Endothelial cell of umbilical vein (primary cell): ENCODE results near the gene RNF183.

Experiments used
- EZH2 ChIP-seq: IDR thresholded peaks from 2 replicates; pipeline ENCODE4 v1.6.1; 2012; ENCODE audit warnings: borderline replicate concordance, low read depth, mild to moderate bottlenecking, moderate library complexity, low read length, inconsistent platforms; ENCODE audit not compliant: severe bottlenecking
- FOS ChIP-seq: IDR thresholded peaks from 2 replicates; pipeline ENCODE4 v1.6.1; 2011; ENCODE audit warnings: mild to moderate bottlenecking, low read length, moderate library complexity, borderline replicate concordance; ENCODE audit not compliant: insufficient read depth
- GATA2 ChIP-seq: IDR thresholded peaks from 2 replicates; pipeline ENCODE4 v1.7.0; 2011; ENCODE audit warnings: low read depth, mild to moderate bottlenecking, moderate library complexity, mixed read lengths, low read length; ENCODE audit not compliant: insufficient read length, insufficient read depth
- JUN ChIP-seq: IDR thresholded peaks from 2 replicates; pipeline ENCODE4 v1.6.1; 2011; ENCODE audit warnings: borderline replicate concordance, low read depth; ENCODE audit not compliant: insufficient read length, insufficient read depth
- MYC ChIP-seq: IDR thresholded peaks from one replicate; pipeline ENCODE4 v1.6.1; 2011; ENCODE audit warnings: mild to moderate bottlenecking, low read depth, low read length
- POLR2A ChIP-seq: IDR thresholded peaks from 2 replicates; pipeline ENCODE4 v1.6.1; 2012; ENCODE audit warnings: low read depth, mild to moderate bottlenecking, control low read depth, low read length
- POLR2AphosphoS5 ChIP-seq: IDR thresholded peaks from 2 replicates; pipeline ENCODE4 v1.6.1; 2012; ENCODE audit warnings: low read depth, mild to moderate bottlenecking, control low read depth, low read length, moderate library complexity; ENCODE audit not compliant: insufficient read depth
- TF ChIP-seq, protein P1 (sequence below): IDR thresholded peaks from 2 replicates; pipeline ENCODE4 v1.6.1; 2011; ENCODE audit not compliant: insufficient read depth, insufficient read length
- TF ChIP-seq, protein P2 (sequence below), 2 donors: IDR thresholded peaks; 1 replicate in 1 of 2; 2 replicates in 1 of 2; pipeline ENCODE4 v1.5.1; 2011; ENCODE audit warnings: low read length in 2 of 2, mild to moderate bottlenecking in 2 of 2, moderate library complexity in 2 of 2, control low read depth in 1 of 2, inconsistent platforms in 1 of 2, low read depth in 1 of 2; ENCODE audit not compliant: insufficient read depth in 1 of 2; ENCODE audit errors: extremely low read depth in 1 of 2

DNA sequence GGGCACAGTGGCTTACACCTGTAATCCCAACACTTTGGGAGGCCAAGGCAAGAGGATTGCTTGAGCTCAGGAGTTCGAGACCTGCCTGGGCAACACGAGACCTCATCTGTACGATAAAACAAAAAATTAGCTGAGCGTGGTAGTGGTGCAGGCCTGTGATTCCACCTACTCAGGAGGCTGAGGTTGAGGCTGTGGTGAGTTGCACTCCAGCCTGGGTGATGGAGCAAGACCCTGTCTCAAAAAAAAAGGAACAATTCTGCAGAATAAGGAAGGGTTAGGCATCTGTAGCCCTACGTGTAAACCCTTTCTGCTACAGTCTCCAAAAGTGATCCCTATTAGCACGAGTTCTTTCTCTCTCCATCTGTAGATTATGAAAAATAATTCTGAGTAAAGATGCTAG lies 47.7 kb downstream of the RNF183 start:
- TF ChIP-seq POLR2A, result no peak
- TF ChIP-seq, protein P1, sequence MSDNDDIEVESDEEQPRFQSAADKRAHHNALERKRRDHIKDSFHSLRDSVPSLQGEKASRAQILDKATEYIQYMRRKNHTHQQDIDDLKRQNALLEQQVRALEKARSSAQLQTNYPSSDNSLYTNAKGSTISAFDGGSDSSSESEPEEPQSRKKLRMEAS, result no peak
- no peak for TF ChIP-seq EZH2
- TF ChIP-seq, protein P2, sequence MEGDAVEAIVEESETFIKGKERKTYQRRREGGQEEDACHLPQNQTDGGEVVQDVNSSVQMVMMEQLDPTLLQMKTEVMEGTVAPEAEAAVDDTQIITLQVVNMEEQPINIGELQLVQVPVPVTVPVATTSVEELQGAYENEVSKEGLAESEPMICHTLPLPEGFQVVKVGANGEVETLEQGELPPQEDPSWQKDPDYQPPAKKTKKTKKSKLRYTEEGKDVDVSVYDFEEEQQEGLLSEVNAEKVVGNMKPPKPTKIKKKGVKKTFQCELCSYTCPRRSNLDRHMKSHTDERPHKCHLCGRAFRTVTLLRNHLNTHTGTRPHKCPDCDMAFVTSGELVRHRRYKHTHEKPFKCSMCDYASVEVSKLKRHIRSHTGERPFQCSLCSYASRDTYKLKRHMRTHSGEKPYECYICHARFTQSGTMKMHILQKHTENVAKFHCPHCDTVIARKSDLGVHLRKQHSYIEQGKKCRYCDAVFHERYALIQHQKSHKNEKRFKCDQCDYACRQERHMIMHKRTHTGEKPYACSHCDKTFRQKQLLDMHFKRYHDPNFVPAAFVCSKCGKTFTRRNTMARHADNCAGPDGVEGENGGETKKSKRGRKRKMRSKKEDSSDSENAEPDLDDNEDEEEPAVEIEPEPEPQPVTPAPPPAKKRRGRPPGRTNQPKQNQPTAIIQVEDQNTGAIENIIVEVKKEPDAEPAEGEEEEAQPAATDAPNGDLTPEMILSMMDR (IDR thresholded peaks at IDR 0.05; ENCODE audit: extremely low read depth in 1 of 2, insufficient read depth in 1 of 2, low read depth in 1 of 2, low read length in 2 of 2), result no peak
- TF ChIP-seq MYC, result no peak
- TF ChIP-seq POLR2AphosphoS5, result no peak
- TF ChIP-seq JUN, result no peak
- TF ChIP-seq FOS, result no peak
- no peak for TF ChIP-seq GATA2
